HEK293 (cell line): ENCODE measurements around the gene GPR137C.
A peak's percentile ranks its signal among the peaks of the same experiment; 100 is the strongest.

Experiments used
- CTCF ChIA-PET: fragments of 350-600 bp; formaldehyde crosslinking; extraction: SDS; loops from one replicate; lab custom pipeline; 2021; ENCODE audit warnings: antibody characterized with exemption; lab: Yijun Ruan, JAX
- POLR2A ChIA-PET: fragments of 300-600 bp; formaldehyde crosslinking; extraction: SDS; loops from one replicate; lab custom pipeline; 2020; ENCODE audit warnings: antibody characterized with exemption, inconsistent platforms; lab: Yijun Ruan, JAX
- H3K27ac ChIP-seq: fragments of 200-500 bp; sonication (Bioruptor generic); 2 replicates; pipeline ENCODE4 v1.5.1; 2014; ENCODE audit warnings: low read depth, low read length, control low read depth, inconsistent platforms; ENCODE audit errors: extremely low read depth
- H3K36me3 ChIP-seq, 2 experiments: fragments of 200-500 bp in 1 of 2; sonication (Bioruptor generic) in 1 of 2; 1 replicate in 1 of 2; 2 replicates in 1 of 2; pipeline ENCODE4 v1.5.1; 2014 to 2017; ENCODE audit warnings: inconsistent platforms in 2 of 2, low read length in 2 of 2; ENCODE audit not compliant: control insufficient read depth in 2 of 2, insufficient read depth in 1 of 2
- H3K4me1 ChIP-seq: fragments of 200-500 bp; sonication (Bioruptor generic); 2 replicates; pipeline ENCODE4 v1.5.1; 2014; ENCODE audit warnings: mild to moderate bottlenecking, low read length, inconsistent platforms; ENCODE audit not compliant: control insufficient read depth, insufficient read depth
- H3K4me3 ChIP-seq: 2 replicates; pipeline ENCODE4 v1.5.1; 2011; ENCODE audit warnings: low read depth, mild to moderate bottlenecking, control low read depth, low read length, moderate library complexity
- H3K9me3 ChIP-seq: fragments of 200-500 bp; sonication (Bioruptor generic); 2 replicates; pipeline ENCODE4 v1.5.1; 2014; ENCODE audit warnings: low read depth, low read length, inconsistent platforms; ENCODE audit not compliant: control insufficient read depth, insufficient read depth
- FEZF1 ChIP-seq: fragments of 450-650 bp; formaldehyde crosslinking; IDR thresholded peaks from 2 replicates; pipeline ENCODE4 v1.5.1; 2016; ENCODE audit warnings: missing biosample characterization, missing genetic modification characterization
- GLI2 ChIP-seq: fragments of 450-650 bp; formaldehyde crosslinking; IDR thresholded peaks from 2 replicates; pipeline ENCODE4; 2017; ENCODE audit warnings: missing biosample characterization, missing genetic modification characterization, low read depth, borderline replicate concordance
- IKZF3 ChIP-seq: fragments of 450-650 bp; IDR thresholded peaks from 2 replicates; pipeline ENCODE4 v1.5.0; 2018; ENCODE audit warnings: missing biosample characterization, mild to moderate bottlenecking, missing genetic modification characterization, moderate library complexity
- MYNN ChIP-seq: fragments of 450-650 bp; formaldehyde crosslinking; IDR thresholded peaks from 2 replicates; pipeline ENCODE4 v1.5.1; 2016; ENCODE audit warnings: missing biosample characterization, missing genetic modification characterization, borderline replicate concordance
- SP3 ChIP-seq: fragments of 450-650 bp; formaldehyde crosslinking; IDR thresholded peaks from 2 replicates; pipeline ENCODE4 v1.5.1; 2016; ENCODE audit warnings: missing biosample characterization, missing genetic modification characterization
- TRIM28 ChIP-seq: IDR thresholded peaks from 2 replicates; pipeline ENCODE4 v1.6.1; 2011; ENCODE audit warnings: low read length, control low read depth, borderline replicate concordance
- ZFP3 ChIP-seq: fragments of 450-650 bp; formaldehyde crosslinking; IDR thresholded peaks from 2 replicates; pipeline ENCODE4 v1.5.1; 2016; ENCODE audit warnings: low read depth, missing biosample characterization, missing genetic modification characterization
- ZFP69B ChIP-seq: fragments of 450-650 bp; formaldehyde crosslinking; IDR thresholded peaks from 2 replicates; pipeline ENCODE4 v1.5.1; 2016; ENCODE audit warnings: missing biosample characterization, missing genetic modification characterization
- ZIC2 ChIP-seq: fragments of 450-650 bp; formaldehyde crosslinking; IDR thresholded peaks from 2 replicates; pipeline ENCODE4 v1.5.1; 2016; ENCODE audit warnings: missing biosample characterization, missing genetic modification characterization
- ZNF140 ChIP-seq: fragments of 450-650 bp; formaldehyde crosslinking; IDR thresholded peaks from 2 replicates; pipeline ENCODE4 v1.5.1; 2016; ENCODE audit warnings: missing biosample characterization, missing genetic modification characterization
- ZNF19 ChIP-seq: fragments of 450-650 bp; formaldehyde crosslinking; IDR thresholded peaks from 2 replicates; pipeline ENCODE4; 2016; ENCODE audit warnings: missing biosample characterization, missing genetic modification characterization, low read depth
- ZNF202 ChIP-seq: fragments of 450-650 bp; formaldehyde crosslinking; IDR thresholded peaks from 2 replicates; pipeline ENCODE4 v1.5.1; 2016; ENCODE audit warnings: missing biosample characterization, missing genetic modification characterization, borderline replicate concordance
- ZNF221 ChIP-seq: fragments of 450-650 bp; formaldehyde crosslinking; IDR thresholded peaks from 2 replicates; pipeline ENCODE4 v1.5.1; 2017; ENCODE audit warnings: missing biosample characterization, missing genetic modification characterization, borderline replicate concordance
- ZNF23 ChIP-seq: fragments of 450-650 bp; formaldehyde crosslinking; IDR thresholded peaks from 2 replicates; pipeline ENCODE4 v1.5.1; 2016; ENCODE audit warnings: missing biosample characterization, missing genetic modification characterization, borderline replicate concordance
- ZNF473 ChIP-seq: fragments of 450-650 bp; formaldehyde crosslinking; IDR thresholded peaks from 2 replicates; pipeline ENCODE4 v1.5.1; 2017; ENCODE audit warnings: missing biosample characterization, missing genetic modification characterization
- ZNF501 ChIP-seq: fragments of 450-650 bp; formaldehyde crosslinking; IDR thresholded peaks from 2 replicates; pipeline ENCODE4 v1.5.1; 2016; ENCODE audit warnings: missing biosample characterization, missing genetic modification characterization
- ZNF610 ChIP-seq: fragments of 450-650 bp; formaldehyde crosslinking; IDR thresholded peaks from 2 replicates; pipeline ENCODE4 v1.5.1; 2016; ENCODE audit warnings: missing biosample characterization, missing genetic modification characterization, borderline replicate concordance
- ZNF626 ChIP-seq: fragments of 450-650 bp; sonication (Bioruptor Pico); formaldehyde crosslinking; IDR thresholded peaks from 2 replicates; pipeline ENCODE4 v1.5.1; 2018; ENCODE audit warnings: missing biosample characterization, missing genetic modification characterization, inconsistent platforms
- ZNF629 ChIP-seq: fragments of 450-650 bp; formaldehyde crosslinking; IDR thresholded peaks from 2 replicates; pipeline ENCODE4 v1.5.1; 2017; ENCODE audit warnings: missing biosample characterization, missing genetic modification characterization
- ZNF654 ChIP-seq: fragments of 450-650 bp; formaldehyde crosslinking; IDR thresholded peaks from 2 replicates; pipeline ENCODE4 v1.5.1; 2016; ENCODE audit warnings: low read depth, missing biosample characterization, missing genetic modification characterization
- ZNF791 ChIP-seq: fragments of 450-650 bp; formaldehyde crosslinking; IDR thresholded peaks from 2 replicates; pipeline ENCODE4 v1.5.1; 2016; ENCODE audit warnings: missing biosample characterization, missing genetic modification characterization
- TF ChIP-seq, protein P1 (sequence below): fragments of 450-650 bp; formaldehyde crosslinking; IDR thresholded peaks from 2 replicates; pipeline ENCODE4 v1.5.1; 2016; ENCODE audit warnings: missing biosample characterization, missing genetic modification characterization
- TF ChIP-seq, protein P2 (sequence below): fragments of 450-650 bp; formaldehyde crosslinking; IDR thresholded peaks from 2 replicates; pipeline ENCODE4 v1.5.1; 2016; ENCODE audit warnings: missing biosample characterization, missing genetic modification characterization
- TF ChIP-seq, protein P3 (sequence below): fragments of 450-650 bp; formaldehyde crosslinking; IDR thresholded peaks from 2 replicates; pipeline ENCODE4 v1.5.1; 2017; ENCODE audit warnings: missing biosample characterization, missing genetic modification characterization
- TF ChIP-seq, protein P4 (sequence below): fragments of 450-650 bp; formaldehyde crosslinking; IDR thresholded peaks from 2 replicates; pipeline ENCODE4 v1.5.1; 2017; ENCODE audit warnings: missing biosample characterization, missing genetic modification characterization

Gene GPR137C

DNA sequence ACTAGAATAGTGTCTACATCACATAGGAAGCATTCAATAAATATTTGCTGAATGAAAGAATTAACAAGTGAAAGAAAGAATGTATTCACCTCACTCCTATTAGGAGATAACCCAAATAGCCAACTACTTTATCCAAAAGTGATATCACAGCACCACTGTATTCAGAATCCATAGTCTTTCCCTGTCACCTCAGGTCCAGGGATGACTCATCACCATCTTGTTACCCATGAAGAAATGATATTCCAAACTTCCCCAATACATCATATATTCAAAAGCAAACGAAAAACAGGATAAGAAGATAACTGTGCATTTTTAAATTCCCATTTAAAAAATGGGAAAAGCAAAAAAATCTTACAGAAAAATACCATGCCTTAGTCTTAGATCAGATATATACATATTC lies 39.4 kb upstream of the GPR137C start:
- TF ChIP-seq ZFP3 (tag by site-specific recombination), result no peak
- TF ChIP-seq ZNF221, result no peak
- TF ChIP-seq, protein P1, sequence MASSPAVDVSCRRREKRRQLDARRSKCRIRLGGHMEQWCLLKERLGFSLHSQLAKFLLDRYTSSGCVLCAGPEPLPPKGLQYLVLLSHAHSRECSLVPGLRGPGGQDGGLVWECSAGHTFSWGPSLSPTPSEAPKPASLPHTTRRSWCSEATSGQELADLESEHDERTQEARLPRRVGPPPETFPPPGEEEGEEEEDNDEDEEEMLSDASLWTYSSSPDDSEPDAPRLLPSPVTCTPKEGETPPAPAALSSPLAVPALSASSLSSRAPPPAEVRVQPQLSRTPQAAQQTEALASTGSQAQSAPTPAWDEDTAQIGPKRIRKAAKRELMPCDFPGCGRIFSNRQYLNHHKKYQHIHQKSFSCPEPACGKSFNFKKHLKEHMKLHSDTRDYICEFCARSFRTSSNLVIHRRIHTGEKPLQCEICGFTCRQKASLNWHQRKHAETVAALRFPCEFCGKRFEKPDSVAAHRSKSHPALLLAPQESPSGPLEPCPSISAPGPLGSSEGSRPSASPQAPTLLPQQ (tag by site-specific recombination), result no peak
- no peak for TF ChIP-seq ZNF202
- no peak for TF ChIP-seq ZNF791 (tag by site-specific recombination)
- TF ChIP-seq ZNF654 (tag by site-specific recombination), result no peak
- TF ChIP-seq ZNF501 (tag by site-specific recombination), result no peak
- no peak for TF ChIP-seq ZNF473 (tag by site-specific recombination)
- no peak for TF ChIP-seq ZNF23 (tag by site-specific recombination)
- no peak for TF ChIP-seq ZNF610 (tag by site-specific recombination)
- no peak for TF ChIP-seq ZFP69B
- TF ChIP-seq ZNF19 (tag by site-specific recombination), result no peak
- TF ChIP-seq, protein P2, sequence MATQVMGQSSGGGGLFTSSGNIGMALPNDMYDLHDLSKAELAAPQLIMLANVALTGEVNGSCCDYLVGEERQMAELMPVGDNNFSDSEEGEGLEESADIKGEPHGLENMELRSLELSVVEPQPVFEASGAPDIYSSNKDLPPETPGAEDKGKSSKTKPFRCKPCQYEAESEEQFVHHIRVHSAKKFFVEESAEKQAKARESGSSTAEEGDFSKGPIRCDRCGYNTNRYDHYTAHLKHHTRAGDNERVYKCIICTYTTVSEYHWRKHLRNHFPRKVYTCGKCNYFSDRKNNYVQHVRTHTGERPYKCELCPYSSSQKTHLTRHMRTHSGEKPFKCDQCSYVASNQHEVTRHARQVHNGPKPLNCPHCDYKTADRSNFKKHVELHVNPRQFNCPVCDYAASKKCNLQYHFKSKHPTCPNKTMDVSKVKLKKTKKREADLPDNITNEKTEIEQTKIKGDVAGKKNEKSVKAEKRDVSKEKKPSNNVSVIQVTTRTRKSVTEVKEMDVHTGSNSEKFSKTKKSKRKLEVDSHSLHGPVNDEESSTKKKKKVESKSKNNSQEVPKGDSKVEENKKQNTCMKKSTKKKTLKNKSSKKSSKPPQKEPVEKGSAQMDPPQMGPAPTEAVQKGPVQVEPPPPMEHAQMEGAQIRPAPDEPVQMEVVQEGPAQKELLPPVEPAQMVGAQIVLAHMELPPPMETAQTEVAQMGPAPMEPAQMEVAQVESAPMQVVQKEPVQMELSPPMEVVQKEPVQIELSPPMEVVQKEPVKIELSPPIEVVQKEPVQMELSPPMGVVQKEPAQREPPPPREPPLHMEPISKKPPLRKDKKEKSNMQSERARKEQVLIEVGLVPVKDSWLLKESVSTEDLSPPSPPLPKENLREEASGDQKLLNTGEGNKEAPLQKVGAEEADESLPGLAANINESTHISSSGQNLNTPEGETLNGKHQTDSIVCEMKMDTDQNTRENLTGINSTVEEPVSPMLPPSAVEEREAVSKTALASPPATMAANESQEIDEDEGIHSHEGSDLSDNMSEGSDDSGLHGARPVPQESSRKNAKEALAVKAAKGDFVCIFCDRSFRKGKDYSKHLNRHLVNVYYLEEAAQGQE (tag by site-specific recombination), result no peak
- no peak for TF ChIP-seq GLI2 (tag by site-specific recombination)
- TF ChIP-seq, protein P3, sequence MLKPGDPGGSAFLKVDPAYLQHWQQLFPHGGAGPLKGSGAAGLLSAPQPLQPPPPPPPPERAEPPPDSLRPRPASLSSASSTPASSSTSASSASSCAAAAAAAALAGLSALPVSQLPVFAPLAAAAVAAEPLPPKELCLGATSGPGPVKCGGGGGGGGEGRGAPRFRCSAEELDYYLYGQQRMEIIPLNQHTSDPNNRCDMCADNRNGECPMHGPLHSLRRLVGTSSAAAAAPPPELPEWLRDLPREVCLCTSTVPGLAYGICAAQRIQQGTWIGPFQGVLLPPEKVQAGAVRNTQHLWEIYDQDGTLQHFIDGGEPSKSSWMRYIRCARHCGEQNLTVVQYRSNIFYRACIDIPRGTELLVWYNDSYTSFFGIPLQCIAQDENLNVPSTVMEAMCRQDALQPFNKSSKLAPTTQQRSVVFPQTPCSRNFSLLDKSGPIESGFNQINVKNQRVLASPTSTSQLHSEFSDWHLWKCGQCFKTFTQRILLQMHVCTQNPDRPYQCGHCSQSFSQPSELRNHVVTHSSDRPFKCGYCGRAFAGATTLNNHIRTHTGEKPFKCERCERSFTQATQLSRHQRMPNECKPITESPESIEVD, result no peak
- TF ChIP-seq TRIM28, result no peak
- no peak for TF ChIP-seq ZNF629 (tag by site-specific recombination)
- TF ChIP-seq IKZF3, result no peak
- H3K4me1 ChIP-seq, result peaks cover 11% of the 10 kb centered on the region; the same call in 1 of the 2 replicates
- no peaks in the 10 kb centered on the region for H3K9me3 ChIP-seq
- ChIA-PET CTCF (no interaction called here), POLR2A (no interaction called here)
- H3K36me3 ChIP-seq, result peaks cover 8 to 13% of the 10 kb centered on the region in 2 experiments; a peak in 2 of 3 replicates
- H3K27ac ChIP-seq, result no peak overlapping the region
- H3K4me3 ChIP-seq, result no peak overlapping the region

DNA sequence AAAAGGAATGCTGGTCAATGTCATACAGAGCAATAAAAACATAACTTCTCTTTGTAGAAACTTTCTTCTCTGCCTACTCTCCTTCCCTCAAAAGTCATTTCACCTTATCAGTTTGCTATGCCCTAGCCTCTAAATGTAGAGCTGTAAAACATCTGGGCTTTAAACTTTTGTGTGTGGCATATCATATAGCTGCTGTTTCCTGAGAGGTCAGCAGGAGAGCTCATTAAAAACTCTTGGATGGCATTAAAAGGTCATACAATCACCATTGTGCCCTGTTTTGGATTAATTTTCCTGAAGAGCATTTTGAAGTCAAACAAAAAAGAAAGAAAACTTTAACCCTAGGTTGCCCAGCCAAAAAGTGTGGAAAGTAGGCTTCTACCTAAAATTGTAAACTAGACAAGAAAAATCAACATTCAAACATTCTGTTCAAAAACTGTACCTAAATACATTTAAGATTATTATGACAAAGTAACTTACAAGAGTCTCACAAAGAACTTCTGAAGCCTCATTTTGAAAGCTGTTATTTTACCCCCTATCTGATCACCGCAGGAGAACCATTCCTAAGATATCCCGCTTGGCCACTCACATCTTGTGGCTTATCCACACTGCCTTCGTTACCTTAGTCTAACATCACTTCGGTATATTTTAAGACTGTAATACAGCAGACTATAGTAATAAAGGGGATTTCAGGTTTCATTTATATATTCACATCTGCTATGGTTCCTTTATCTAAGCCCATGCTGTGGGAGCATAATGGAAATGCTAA lies 38.4 kb upstream of the GPR137C start:
- H3K4me1 ChIP-seq, result peaks cover 11% of the 10 kb centered on the region; the same call in 1 of the 2 replicates
- peaks cover 8 to 15% of the 10 kb centered on the region in 2 experiments; a peak in 2 of 3 replicates for H3K36me3 ChIP-seq
- no peak overlapping the region for H3K4me3 ChIP-seq
- no peaks in the 10 kb centered on the region for H3K9me3 ChIP-seq
- POLR2A ChIA-PET, result no interaction called here
- CTCF ChIA-PET, result no interaction called here
- H3K27ac ChIP-seq, result no peak overlapping the region
- TF ChIP-seq FEZF1 (tag by site-specific recombination) (peak; percentile 78), ZNF140 (tag by site-specific recombination) (no peak), ZNF626 (tag by site-specific recombination) (no peak), MYNN (tag by site-specific recombination) (no peak), ZIC2 (peak; percentile 31; the same call in 1 of the 2 replicates), SP3 (no peak)
- TF ChIP-seq, protein P4, sequence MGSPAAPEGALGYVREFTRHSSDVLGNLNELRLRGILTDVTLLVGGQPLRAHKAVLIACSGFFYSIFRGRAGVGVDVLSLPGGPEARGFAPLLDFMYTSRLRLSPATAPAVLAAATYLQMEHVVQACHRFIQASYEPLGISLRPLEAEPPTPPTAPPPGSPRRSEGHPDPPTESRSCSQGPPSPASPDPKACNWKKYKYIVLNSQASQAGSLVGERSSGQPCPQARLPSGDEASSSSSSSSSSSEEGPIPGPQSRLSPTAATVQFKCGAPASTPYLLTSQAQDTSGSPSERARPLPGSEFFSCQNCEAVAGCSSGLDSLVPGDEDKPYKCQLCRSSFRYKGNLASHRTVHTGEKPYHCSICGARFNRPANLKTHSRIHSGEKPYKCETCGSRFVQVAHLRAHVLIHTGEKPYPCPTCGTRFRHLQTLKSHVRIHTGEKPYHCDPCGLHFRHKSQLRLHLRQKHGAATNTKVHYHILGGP, result peak; percentile 76
- TF ChIP-seq, protein P3, result peak; percentile 75
